HG03571 (cell line): Measurements from ENCODE around the gene CPO.
"Not testable (repeated sequence)": the region's sequence is repeated elsewhere in the genome, so short reads cannot be mapped to it uniquely, and the experiment has no call there.

Experiments used
- ATAC-seq: cut with Tn5 transposase; IDR thresholded peaks from one replicate; pipeline ENCODE4 v1.9.1; 2021; ENCODE audit not compliant: unreplicated experiment

CPO gene

GRCh38 chr2:206939340-206939739 lies at the start of gene CPO:
Gene CPO, plus strand, starts transcription at chr2:206939518. Its CDS starts 82 bp downstream, at chr2:206939600.
- no peak for ATAC-seq

- no peak for ATAC-seq
These were observed 49.1 kb upstream of the CPO start for GRCh38 chr2:206890179-206890578.

GRCh38 chr2:206890926-206891325 lies 48.4 kb upstream of the CPO start:
- no peak for ATAC-seq

GRCh38 chr2:206915121-206915520 lies 24.2 kb upstream of the CPO start:
- ATAC-seq, result no peak

- ATAC-seq, result no peak
These were observed 21.1 kb upstream of the CPO start for GRCh38 chr2:206918263-206918662.

GRCh38 chr2:206920310-206920709 lies 19.0 kb upstream of the CPO start:
- no peak for ATAC-seq

- no peak for ATAC-seq
These were observed 18.4 kb upstream of the CPO start for GRCh38 chr2:206920951-206921350.

GRCh38 chr2:206921529-206921928 lies 17.8 kb upstream of the CPO start:
- ATAC-seq, result no peak

- no peak for ATAC-seq
These were observed 3.1 kb upstream of the CPO start for GRCh38 chr2:206935991-206936842.

- ATAC-seq, result no peak
These were observed 2.5 kb upstream of the CPO start for GRCh38 chr2:206936843-206937230.

GRCh38 chr2:206937555-206937954 lies 1.8 kb upstream of the CPO start:
- ATAC-seq, result no peak

GRCh38 chr2:206940546-206940945 lies 1.2 kb downstream of the CPO start:
- ATAC-seq, result no peak

- no peak for ATAC-seq
These were observed 3.5 kb downstream of the CPO start for GRCh38 chr2:206942592-206943478.

GRCh38 chr2:206953404-206953803 lies 14.1 kb downstream of the CPO start:
- not testable (repeated sequence) for ATAC-seq

GRCh38 chr2:206955253-206955652 lies 15.9 kb downstream of the CPO start:
- ATAC-seq, result no peak

- no peak for ATAC-seq
These were observed 18.9 kb downstream of the CPO start for GRCh38 chr2:206958261-206958660.

- ATAC-seq, result no peak
These were observed 23.6 kb downstream of the CPO start for GRCh38 chr2:206962966-206963365.

GRCh38 chr2:206968134-206969086 lies 29.1 kb downstream of the CPO start:
- ATAC-seq, result no peak

GRCh38 chr2:206969192-206969591 lies 29.9 kb downstream of the CPO start:
- ATAC-seq, result no peak

GRCh38 chr2:206970589-206971360 lies 31.5 kb downstream of the CPO start:
- ATAC-seq, result no peak
